Transverse colon (tissue), 3 donors: ENCODE data around the gene CERS5.

Source experiments
- POLR2A ChIP-seq: fragments of 450-650 bp; IDR thresholded peaks from one replicate; pipeline ENCODE4 v1.6.1; 2016; ENCODE audit warnings: antibody characterized with exemption, mild to moderate bottlenecking, moderate library complexity
- POLR2AphosphoS5 ChIP-seq, 3 donors: sonication (generic); formaldehyde crosslinking; IDR thresholded peaks; one replicate each; pipeline ENCODE4 v1.6.1; 2016; ENCODE audit warnings: antibody characterized with exemption in 3 of 3

GRCh38 chr12:50079771-50080170 lies 87.4 kb downstream of the CERS5 start:
- TF ChIP-seq POLR2AphosphoS5 (IDR thresholded peaks at IDR 0.05) (no peak), POLR2A (no peak)
